ENCODE data around the gene MYOF. TPM values are rescaled to one million over a fixed set of nuclear protein-coding genes. Genes with fewer than 3 reads are reported as not detected.
A peak's percentile ranks its signal among the peaks of the same experiment; 100 is the strongest.
"Not testable (repeated sequence)": the region's sequence is repeated elsewhere in the genome, so short reads cannot be mapped to it uniquely, and the experiment has no call there.

MYOF gene
- total RNA-seq, 1 donor from 2014 or later, result 243 TPM

GRCh38 chr10:93434991-93435491 is 47.1 kb downstream of the MYOF start:
- DNase-seq (ENCODE audit: low read depth, low spot score), result no peak

- DNase-seq (ENCODE audit: low read depth, low spot score), result no peak
These were observed 50.8 kb downstream of the MYOF start for GRCh38 chr10:93431361-93431760.

DNA sequence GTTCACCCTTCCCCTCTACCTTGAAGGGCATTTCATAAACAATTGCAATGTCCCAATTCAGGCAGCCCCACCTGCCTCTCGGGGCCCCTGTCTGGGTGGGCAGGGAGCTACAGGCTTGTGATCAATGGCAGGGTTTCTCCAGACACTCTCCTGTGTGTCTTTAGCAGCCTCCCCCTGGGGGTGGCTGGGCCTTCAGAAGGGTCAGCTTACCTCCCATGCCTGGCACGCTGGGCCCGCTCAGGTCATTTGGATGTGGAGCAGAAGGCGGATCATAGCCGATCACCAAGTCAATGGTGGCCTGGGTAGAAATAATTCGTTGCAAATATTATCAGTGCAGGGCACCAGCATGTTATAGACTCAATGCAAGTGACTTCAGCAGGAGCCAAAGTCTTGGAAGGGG is 56.3 kb downstream of the MYOF start:
- DNase-seq (ENCODE audit: low read depth, low spot score), result no peak

DNA sequence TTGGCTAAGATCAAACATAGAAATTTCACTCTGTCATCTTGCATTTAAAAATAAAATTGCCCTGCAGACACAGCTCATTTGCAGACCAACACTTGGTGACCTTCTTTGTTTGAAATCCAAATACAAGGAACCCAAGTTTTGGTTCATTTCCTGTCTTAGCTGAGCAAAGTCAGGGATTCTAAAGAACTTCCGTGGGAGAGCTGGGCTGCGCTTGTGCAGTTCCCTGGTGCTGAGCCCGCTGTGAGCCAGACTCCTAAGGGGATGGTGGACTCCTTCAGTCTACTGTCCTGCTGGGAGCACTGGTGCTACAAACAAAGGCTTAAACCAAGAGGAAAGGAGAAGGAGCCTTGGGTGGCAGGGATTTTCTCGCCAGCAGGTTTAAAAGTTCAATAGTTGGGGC is 60.0 kb downstream of the MYOF start:
- DNase-seq (ENCODE audit: low read depth, low spot score), result no peak

DNA sequence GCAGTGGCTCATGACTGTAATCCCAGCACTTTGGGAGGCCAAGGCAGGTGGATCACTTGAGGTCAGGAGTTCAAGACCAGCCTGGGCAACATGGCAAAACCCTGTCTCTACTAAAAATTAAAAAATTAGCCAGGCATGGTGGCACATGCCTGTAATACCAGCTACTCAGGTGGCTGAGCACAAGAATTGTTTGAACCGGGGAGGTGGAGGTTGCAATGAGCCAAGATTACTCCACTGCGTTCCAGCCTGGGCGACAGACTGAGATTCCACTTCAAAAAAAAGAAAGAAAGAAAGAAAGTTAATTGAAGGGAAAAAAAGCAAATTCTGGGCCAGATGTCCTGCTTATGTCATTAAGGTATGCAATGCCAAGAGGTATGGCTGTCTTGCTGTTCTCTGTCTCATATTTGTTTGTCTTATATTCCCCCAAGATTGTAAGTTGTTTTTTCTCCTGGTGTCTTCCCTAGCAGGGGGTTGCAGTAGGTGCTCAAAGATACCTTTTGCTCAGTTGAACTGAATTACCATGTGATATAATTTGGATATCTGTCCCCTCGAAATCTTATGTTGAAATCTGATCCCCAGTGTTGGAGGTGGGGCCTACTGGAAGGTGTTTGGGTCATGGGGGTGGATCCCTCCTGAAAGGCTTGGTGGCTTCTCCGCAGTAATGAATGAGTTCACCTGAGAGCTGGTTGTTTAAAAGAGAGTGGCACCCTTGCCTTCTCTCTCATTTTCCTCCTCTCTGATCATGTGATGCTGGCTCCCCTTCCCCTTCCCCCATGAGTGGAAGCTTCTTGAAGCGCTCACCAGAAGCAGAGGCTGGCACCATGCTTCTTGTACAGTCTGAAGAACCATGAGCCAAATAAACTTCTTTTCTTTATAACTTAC is 60.9 kb downstream of the MYOF start:
- no peak for DNase-seq (ENCODE audit: low read depth, low spot score)

DNA sequence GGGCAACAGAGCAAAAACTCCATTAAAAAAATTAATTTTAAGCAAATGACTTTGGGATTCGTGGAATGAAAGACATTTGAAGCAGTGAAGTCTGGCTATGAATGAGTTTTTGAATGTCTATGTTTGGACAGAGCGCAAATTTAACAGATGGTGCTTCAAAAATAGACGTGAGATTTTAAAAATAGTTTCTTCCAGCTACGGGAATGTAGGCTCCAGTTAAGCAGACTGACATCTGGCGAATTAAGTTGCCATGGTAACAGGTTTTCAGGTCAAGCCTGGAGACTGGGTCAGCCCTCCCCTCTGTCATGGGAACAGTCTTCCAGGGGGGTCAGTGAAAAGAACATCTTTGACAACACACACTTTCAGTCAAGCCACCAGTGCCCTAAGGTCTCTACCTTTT is 62.0 kb downstream of the MYOF start:
- no peak for DNase-seq (ENCODE audit: low read depth, low spot score)

- DNase-seq (ENCODE audit: low read depth, low spot score), result not testable (repeated sequence)
These were observed 63.1 kb downstream of the MYOF start for GRCh38 chr10:93419016-93419415.

- DNase-seq (ENCODE audit: low read depth, low spot score), result no peak
These were observed 64.2 kb downstream of the MYOF start for GRCh38 chr10:93417921-93418320.

- DNase-seq (ENCODE audit: low read depth, low spot score), result no peak
These were observed 64.9 kb downstream of the MYOF start for GRCh38 chr10:93417266-93417665.

DNA sequence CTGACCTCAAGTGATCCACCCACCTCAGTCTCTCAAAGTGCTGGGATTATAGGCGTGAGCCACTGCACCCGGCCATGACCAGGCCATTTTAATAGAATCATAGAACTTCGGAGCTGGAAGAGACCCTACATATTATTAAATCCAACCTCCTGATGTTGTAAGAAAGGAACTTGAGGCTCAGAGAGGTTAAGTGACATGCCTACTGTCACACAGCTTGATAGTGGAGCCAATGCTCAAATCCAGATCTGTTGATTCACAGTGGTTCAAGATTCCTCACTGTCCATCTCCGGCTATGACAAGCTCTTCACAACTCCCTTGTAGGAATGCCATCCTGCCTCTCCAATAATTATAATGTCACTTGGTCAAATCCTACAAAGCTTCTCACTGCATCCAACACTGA is 65.3 kb downstream of the MYOF start:
- no peak for DNase-seq (ENCODE audit: low read depth, low spot score)

DNA sequence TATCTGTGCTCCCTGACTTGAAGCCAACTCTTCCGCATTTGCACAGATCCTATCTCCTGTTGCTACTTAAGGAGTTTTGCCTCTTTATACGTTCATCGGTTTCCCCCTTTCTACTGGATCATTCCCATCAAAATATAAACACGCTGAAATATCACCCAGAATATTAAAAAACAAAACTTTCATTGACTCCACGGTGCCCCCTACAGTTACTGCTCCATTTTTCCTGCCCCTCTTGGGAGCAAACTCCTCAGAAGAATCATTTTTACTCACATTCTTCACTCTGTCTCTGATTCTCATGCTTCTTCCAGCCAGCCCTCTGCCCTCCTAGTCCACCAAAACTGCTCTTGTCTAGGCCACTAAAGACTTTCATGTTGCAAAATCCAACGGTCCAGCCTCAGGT is 66.4 kb downstream of the MYOF start:
- no peak for DNase-seq (ENCODE audit: low read depth, low spot score)

DNA sequence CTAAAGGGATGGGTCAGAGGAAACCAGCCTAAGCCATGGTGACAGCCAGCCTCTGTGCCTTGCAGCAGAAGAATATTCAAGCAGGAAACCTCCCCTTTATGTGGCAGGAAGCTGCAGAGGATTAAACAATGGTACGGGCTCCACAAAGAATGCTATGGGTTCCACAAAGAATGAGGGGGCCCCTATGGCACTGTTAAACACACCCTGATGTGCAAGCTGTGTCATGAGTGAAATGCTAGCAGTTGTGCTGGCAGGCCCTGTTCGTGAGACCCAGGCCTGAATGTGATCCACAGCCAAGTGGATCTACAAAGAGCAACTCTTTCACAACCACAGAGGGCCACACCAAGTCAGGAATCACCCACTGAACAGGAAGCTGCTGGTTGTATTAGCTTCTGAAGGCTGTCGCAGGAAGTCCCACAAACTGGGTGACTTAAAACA is 68.9 kb downstream of the MYOF start:
- DNase-seq (ENCODE audit: low read depth, low spot score), result peak; percentile 51

GRCh38 chr10:93412801-93413200 is 69.3 kb downstream of the MYOF start:
- DNase-seq (ENCODE audit: low read depth, low spot score), result no peak

DNA sequence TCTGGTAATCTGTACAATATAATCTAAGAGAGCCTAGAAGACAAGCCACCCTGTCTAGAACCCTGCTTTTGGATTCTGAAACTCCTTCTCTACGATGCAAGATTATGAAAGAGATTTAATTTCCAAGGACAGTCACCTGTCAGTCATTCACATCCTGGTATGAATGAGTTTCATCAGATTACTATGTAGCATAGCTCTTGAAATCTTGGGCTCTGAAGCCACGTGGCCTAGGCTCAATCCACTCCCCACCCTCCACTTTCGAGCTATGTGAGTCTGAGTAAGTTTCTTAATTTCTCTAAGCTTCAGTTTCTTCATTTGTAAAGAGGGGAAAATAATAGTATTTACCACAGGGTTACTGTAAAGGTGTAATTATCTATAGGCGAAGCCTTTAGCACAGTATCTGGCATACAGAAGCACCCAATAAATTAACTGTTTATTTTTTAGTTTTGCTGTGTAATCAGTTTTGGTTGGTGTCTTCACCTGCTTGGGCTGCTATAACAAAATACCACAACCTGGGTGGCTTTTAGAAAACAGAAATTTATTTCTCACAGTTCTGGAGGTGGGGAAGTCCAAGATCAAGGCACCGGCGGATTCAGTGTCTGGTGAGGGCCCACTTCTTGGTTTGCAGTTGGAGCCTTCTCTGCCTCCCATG is 71.3 kb downstream of the MYOF start:
- no peak for DNase-seq (ENCODE audit: low read depth, low spot score)

DNA sequence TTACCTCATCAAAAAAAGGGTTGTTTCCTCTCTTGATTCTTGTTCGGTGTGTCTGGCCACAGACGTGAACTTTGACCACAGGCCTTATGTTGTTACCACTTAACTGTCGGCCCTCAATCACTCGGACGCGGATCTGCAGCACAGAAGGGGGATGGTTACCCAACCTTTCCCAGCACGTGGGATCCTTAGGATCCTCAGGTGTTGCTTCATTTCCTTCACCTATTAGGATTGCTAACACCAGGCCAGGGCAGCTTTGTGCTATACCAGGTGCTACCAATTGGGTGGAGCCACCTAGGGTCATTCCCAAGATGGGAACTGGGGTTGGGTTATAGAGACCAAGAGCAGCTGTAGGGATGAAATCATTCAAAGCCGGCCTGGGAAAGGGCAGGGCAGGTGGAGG is 73.4 kb downstream of the MYOF start:
- DNase-seq (ENCODE audit: low read depth, low spot score), result no peak

DNA sequence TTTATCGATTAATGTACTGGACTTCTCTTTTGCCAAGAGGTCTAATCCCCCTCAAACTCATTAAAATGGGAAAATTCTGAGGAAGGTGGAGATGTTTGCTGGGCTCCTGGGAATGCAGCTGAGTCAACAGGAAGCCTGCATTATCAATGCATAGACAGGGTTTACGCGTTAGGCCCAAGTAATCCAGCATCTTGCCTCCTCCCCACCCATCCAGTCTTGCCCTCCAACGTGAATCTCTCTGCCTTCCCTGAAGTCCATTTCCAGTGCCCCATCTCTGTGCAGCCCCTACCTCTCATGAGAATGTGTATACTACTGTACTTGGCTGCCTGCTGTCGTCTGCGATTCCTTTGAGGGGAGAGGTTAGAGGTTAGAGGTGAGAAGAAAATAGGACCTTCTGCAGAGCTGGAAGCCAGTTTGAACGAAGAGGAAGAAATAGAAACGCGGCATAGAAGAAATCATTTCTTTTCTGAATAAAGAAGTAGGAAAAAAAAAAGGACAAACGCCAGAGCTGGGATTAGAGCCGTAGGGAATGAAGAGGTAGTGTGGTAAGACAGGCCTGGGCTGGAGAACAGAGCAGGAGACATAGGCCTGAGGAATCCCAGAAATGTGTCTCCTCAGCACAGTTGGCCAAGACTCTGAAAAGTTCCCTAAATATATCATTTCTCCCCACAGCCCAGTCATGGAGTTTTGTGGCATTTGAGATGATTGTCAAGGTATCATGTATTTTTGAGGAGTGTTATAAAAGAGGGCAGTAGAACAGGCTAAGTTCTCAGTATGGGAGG is 75.6 kb downstream of the MYOF start:
- peak; percentile 32 for DNase-seq (ENCODE audit: low read depth, low spot score)

DNA sequence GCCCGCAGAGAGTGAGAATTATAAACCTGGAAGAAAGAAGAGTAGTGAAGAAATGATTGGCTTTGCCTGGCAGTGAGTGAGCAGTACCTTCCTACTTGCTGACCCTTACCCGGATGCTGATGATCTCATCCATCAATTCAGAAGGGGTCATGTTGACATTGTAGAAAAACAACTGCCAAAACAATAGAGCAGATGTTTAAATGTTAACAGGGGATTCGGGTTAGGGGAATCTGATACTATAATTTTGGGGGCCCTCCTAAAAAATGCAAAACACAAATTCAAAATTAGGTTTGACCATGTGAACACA is 78.1 kb downstream of the MYOF start:
- DNase-seq (ENCODE audit: low read depth, low spot score), result no peak

DNA sequence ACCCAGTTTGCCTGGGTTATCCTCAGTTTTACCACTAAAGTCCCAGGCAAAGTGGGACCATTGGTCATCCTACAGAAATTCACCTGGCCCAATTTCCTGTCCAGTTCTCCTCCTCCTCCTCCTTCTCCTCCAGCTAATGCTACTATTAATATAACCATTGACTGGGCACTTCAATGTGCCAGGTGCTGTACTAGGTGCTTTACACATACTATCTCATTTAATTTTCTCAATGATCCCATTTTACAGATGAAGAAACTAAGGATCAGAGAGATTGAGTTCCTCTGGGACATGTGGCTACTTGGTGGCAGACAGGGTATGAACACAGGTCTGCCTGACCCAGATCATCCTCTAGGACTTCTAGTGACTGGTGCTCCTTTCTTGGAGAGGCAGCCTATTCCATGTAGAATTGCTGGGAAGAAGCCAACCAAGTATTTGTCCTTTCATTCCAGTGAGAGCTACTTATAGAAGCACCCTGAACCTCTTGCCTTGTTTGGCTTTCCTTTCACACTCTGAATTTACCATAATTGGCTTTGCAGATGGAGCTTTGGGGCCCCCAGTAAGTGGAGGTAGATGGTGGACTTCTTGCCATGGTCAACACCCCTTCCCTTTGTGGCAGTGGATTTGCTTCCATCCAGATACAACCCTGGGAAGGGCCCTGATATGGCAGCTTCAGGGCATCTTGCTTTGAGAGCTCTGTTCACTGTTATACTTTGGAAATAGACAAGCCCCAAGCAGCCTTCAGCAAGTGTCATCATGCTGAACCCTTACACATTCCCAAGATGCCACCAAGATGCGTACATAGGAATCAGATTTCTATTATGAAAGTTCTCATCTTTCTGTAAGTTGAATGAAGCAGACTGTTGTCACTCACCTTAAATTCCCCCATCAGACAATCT is 78.7 kb downstream of the MYOF start:
- no peak for DNase-seq (ENCODE audit: low read depth, low spot score)

DNA sequence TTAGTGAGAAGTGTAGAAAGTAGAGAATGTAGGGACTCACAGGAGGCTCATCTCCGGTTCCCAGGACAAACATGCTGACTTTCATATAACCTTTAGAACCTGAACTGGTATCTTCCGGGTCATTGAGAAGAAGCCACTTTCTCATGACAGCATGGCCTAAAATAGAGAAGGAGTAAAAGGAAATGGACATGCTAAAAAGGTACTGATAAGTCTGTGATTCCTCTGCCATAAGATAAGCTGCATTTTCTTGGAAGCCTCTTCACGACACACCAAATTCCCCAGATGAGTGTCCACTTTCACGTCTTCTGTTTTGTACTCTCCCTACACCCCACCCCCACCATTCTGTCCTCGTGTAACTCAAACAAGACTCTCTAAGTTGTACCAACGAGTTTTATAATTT is 79.9 kb downstream of the MYOF start:
- DNase-seq (ENCODE audit: low read depth, low spot score), result no peak

DNA sequence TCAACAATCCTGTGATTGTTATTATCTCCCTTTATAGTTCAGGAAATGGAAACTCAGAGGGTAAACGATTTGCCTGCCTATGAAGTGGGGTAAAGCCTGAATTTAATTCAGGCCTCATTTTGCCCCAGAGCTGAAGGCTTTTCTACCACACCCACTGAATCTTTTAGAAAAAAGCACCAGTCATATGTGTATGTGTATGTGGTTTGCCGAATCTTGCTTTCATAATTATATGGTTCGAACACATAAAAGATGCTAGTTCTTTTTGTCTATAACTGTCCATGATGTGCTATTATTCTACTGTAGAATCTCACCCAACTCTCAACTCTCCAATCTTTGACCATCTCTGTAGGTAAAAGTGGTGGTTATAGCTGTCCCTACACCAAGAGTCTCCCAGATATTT is 83.6 kb downstream of the MYOF start:
- DNase-seq (ENCODE audit: low read depth, low spot score), result no peak

- DNase-seq (ENCODE audit: low read depth, low spot score), result no peak
These were observed 85.1 kb downstream of the MYOF start for GRCh38 chr10:93397020-93397419.

Measured in pulmonary artery endothelial cell (primary cell).